Fibroblast of lung (primary cell): Measurements from ENCODE around the gene LGALS7B.

ENCODE experiments used
- EZH2 ChIP-seq: IDR thresholded peaks from 2 replicates; pipeline ENCODE4 v1.5.1; 2012; ENCODE audit warnings: low read length, control low read depth, mild to moderate bottlenecking; ENCODE audit errors: missing control alignments
- TF ChIP-seq, protein P1 (sequence below), 2 donors: IDR thresholded peaks in 1 of 2; conservative IDR thresholded peaks in 1 of 2; 1 replicate in 1 of 2; 2 replicates in 1 of 2; pipeline ENCODE4 v1.5.1; 2011 to 2012; ENCODE audit warnings: low read length in 2 of 2, control low read depth in 1 of 2, inconsistent platforms in 1 of 2, low read depth in 1 of 2, mild to moderate bottlenecking in 1 of 2

DNA sequence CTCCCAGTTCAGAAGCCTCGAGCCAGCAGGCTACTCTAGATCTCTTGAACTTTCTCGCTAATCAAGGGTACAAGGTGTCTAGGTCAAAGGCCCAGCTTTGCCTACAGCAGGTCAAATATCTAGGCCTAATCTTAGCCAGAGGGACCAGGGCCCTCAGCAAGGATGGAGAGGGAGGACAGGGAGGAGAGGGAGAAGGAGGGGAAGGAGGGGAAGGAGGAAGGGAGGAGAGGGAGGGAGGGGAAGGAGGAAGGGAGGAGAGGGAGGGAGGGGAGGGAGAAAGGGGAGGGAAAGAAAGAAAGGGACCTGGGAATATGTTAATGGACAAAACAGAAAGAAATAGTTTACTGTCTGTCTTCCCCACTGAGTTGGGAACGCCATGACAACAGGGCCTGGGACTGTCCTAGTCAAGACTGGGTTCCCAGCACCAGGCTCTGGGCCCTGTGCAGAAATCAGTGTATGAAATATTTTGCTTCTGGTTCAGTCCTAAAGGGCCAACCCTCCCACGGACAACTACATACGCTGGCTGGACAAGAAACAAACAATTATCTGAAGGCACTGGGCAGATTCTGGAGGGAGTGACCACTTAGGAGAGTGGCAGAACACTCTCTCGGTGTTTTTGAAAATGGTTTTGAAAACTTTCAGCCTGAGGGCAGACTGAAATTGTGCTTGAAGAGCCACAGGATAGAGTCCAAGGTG is 38.0 kb downstream of the LGALS7B start:
- TF ChIP-seq, protein P1, sequence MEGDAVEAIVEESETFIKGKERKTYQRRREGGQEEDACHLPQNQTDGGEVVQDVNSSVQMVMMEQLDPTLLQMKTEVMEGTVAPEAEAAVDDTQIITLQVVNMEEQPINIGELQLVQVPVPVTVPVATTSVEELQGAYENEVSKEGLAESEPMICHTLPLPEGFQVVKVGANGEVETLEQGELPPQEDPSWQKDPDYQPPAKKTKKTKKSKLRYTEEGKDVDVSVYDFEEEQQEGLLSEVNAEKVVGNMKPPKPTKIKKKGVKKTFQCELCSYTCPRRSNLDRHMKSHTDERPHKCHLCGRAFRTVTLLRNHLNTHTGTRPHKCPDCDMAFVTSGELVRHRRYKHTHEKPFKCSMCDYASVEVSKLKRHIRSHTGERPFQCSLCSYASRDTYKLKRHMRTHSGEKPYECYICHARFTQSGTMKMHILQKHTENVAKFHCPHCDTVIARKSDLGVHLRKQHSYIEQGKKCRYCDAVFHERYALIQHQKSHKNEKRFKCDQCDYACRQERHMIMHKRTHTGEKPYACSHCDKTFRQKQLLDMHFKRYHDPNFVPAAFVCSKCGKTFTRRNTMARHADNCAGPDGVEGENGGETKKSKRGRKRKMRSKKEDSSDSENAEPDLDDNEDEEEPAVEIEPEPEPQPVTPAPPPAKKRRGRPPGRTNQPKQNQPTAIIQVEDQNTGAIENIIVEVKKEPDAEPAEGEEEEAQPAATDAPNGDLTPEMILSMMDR (conservative IDR thresholded peaks at IDR 0.05 in 1 of 2, IDR thresholded peaks at IDR 0.05 in 1 of 2; ENCODE audit: low read depth in 1 of 2, low read length in 2 of 2): no peak
- no peak for TF ChIP-seq EZH2
